Ishikawa (cell line): Measurements from ENCODE around the gene HTR2B.

Experiments
- EP300 ChIP-seq: IDR thresholded peaks from 2 replicates; pipeline ENCODE4 v1.6.1; 2012; ENCODE audit warnings: borderline replicate concordance
- FOXM1 ChIP-seq: IDR thresholded peaks from 2 replicates; pipeline ENCODE4 v1.6.1; 2012; ENCODE audit warnings: low read depth, borderline replicate concordance
- NFIC ChIP-seq: IDR thresholded peaks from 2 replicates; pipeline ENCODE4 v1.6.1; 2012
- RAD21 ChIP-seq: IDR thresholded peaks from 2 replicates; pipeline ENCODE4 v1.6.1; 2012; ENCODE audit warnings: low read depth
- TAF1 ChIP-seq: IDR thresholded peaks from 2 replicates; pipeline ENCODE4 v1.6.1; 2012; ENCODE audit warnings: low read depth, mild to moderate bottlenecking
- TEAD4 ChIP-seq: IDR thresholded peaks from 2 replicates; pipeline ENCODE4 v1.6.1; 2012
- YY1 ChIP-seq: IDR thresholded peaks from 2 replicates; pipeline ENCODE4 v1.6.1; 2012; ENCODE audit warnings: low read depth
- ZBTB7A ChIP-seq: IDR thresholded peaks from 2 replicates; pipeline ENCODE4 v1.6.1; 2012; ENCODE audit warnings: low read depth
- TF ChIP-seq, protein P1 (sequence below): IDR thresholded peaks from 2 replicates; pipeline ENCODE4 v1.6.1; 2012
- TF ChIP-seq, protein P2 (sequence below): IDR thresholded peaks from 2 replicates; pipeline ENCODE4 v1.6.1; 2012; ENCODE audit warnings: low read depth, mild to moderate bottlenecking
- TF ChIP-seq, protein P3 (sequence below): IDR thresholded peaks from 2 replicates; pipeline ENCODE4 v1.6.1; 2012

DNA sequence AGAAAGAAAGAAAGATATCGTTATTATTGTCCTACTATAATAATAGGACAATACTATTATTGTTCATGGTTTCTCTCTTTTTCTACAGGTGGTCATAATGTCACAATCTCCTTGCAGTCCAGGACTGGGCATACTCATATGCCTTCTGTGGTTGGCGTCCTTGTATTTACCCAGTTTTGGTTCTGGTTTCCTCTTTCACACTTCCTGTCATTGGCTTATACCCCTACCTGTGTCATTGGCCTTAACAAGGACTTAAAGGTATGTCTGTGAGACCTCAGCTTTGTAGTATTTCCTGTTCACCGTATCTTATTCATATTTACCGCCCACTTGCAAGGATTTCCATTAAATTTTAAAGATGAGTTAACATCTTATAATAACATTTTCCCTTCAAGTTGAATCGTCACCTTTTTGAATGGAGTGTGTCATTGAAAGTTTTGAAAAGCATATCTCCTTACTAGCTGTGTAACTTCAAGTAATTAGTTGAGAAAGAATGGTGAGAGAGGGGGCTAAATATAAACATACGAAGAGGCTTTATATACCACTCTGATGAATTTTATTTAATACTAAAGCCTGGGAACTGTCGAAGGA lies 36.5 kb upstream of the HTR2B start:
- TF ChIP-seq FOXM1 (no peak), ZBTB7A (no peak), EP300 (no peak), YY1 (no peak), RAD21 (no peak), TEAD4 (no peak), TAF1 (no peak), NFIC (no peak)
- TF ChIP-seq, protein P1, sequence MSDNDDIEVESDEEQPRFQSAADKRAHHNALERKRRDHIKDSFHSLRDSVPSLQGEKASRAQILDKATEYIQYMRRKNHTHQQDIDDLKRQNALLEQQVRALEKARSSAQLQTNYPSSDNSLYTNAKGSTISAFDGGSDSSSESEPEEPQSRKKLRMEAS = no peak
- TF ChIP-seq, protein P2, sequence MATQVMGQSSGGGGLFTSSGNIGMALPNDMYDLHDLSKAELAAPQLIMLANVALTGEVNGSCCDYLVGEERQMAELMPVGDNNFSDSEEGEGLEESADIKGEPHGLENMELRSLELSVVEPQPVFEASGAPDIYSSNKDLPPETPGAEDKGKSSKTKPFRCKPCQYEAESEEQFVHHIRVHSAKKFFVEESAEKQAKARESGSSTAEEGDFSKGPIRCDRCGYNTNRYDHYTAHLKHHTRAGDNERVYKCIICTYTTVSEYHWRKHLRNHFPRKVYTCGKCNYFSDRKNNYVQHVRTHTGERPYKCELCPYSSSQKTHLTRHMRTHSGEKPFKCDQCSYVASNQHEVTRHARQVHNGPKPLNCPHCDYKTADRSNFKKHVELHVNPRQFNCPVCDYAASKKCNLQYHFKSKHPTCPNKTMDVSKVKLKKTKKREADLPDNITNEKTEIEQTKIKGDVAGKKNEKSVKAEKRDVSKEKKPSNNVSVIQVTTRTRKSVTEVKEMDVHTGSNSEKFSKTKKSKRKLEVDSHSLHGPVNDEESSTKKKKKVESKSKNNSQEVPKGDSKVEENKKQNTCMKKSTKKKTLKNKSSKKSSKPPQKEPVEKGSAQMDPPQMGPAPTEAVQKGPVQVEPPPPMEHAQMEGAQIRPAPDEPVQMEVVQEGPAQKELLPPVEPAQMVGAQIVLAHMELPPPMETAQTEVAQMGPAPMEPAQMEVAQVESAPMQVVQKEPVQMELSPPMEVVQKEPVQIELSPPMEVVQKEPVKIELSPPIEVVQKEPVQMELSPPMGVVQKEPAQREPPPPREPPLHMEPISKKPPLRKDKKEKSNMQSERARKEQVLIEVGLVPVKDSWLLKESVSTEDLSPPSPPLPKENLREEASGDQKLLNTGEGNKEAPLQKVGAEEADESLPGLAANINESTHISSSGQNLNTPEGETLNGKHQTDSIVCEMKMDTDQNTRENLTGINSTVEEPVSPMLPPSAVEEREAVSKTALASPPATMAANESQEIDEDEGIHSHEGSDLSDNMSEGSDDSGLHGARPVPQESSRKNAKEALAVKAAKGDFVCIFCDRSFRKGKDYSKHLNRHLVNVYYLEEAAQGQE = no peak
- TF ChIP-seq, protein P3, sequence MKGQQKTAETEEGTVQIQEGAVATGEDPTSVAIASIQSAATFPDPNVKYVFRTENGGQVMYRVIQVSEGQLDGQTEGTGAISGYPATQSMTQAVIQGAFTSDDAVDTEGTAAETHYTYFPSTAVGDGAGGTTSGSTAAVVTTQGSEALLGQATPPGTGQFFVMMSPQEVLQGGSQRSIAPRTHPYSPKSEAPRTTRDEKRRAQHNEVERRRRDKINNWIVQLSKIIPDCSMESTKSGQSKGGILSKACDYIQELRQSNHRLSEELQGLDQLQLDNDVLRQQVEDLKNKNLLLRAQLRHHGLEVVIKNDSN = no peak
